GM23338 (cell line): ENCODE results near the gene RNF150. TPM values are rescaled to one million over a fixed set of nuclear protein-coding genes. Genes with fewer than 3 reads are reported as not detected.

Source experiments
- ATAC-seq: fragments of 200-7000 bp; cut with Tn5 transposase; 3 replicates; pipeline ENCODE4 v1.9.1; 2020
- DNase-seq: peaks from one replicate; pipeline ENCODE4 v3.0.0-alpha.2; 2015; ENCODE audit warnings: low spot score
- H2AFZ ChIP-seq: fragments of 200-600 bp; sonication (generic); 2 replicates; pipeline ENCODE4 v1.8.0; 2016; ENCODE audit warnings: antibody characterized with exemption, mild to moderate bottlenecking, moderate library complexity
- H3F3A ChIP-seq: fragments of 200-600 bp; sonication (generic); replicated peaks from 2 replicates; pipeline ENCODE4 v1.8.0; 2017; ENCODE audit warnings: antibody characterized with exemption, mixed run types, low read depth
- H3K27ac ChIP-seq: fragments of 200-600 bp; sonication (generic); 2 replicates; pipeline ENCODE4 v1.6.1; 2016; ENCODE audit warnings: low read depth
- H3K27me3 ChIP-seq: fragments of 200-600 bp; sonication (generic); 2 replicates; pipeline ENCODE4 v1.8.0; 2016; ENCODE audit warnings: mild to moderate bottlenecking, mixed run types, moderate library complexity; ENCODE audit not compliant: insufficient read depth
- H3K36me3 ChIP-seq: fragments of 200-600 bp; sonication (generic); 2 replicates; pipeline ENCODE4 v1.8.0; 2016; ENCODE audit warnings: mild to moderate bottlenecking; ENCODE audit not compliant: insufficient read depth
- H3K4me1 ChIP-seq: fragments of 200-600 bp; sonication (generic); 2 replicates; pipeline ENCODE4 v1.8.0; 2016; ENCODE audit warnings: mild to moderate bottlenecking, moderate library complexity; ENCODE audit not compliant: insufficient read depth
- H3K4me2 ChIP-seq: fragments of 200-600 bp; sonication (generic); 2 replicates; pipeline ENCODE4 v1.7.1; 2017; ENCODE audit warnings: mixed run types
- H3K4me3 ChIP-seq: fragments of 200-600 bp; sonication (generic); 2 replicates; pipeline ENCODE4 v1.6.1; 2016; ENCODE audit warnings: mixed run types
- H3K79me2 ChIP-seq: fragments of 200-600 bp; sonication (generic); replicated peaks from 2 replicates; pipeline ENCODE4 v1.8.0; 2017; ENCODE audit warnings: mild to moderate bottlenecking; ENCODE audit not compliant: insufficient read depth
- H3K9me2 ChIP-seq: fragments of 200-600 bp; sonication (generic); 2 replicates; pipeline ENCODE4 v1.8.0; 2017; ENCODE audit not compliant: insufficient read depth
- H4K20me1 ChIP-seq: fragments of 200-600 bp; sonication (generic); replicated peaks from 2 replicates; pipeline ENCODE4 v1.8.0; 2017; ENCODE audit warnings: mild to moderate bottlenecking; ENCODE audit not compliant: insufficient read depth
- H3K27ac Mint-ChIP-seq: 2 replicates; pipeline ENCODE4 v1.8.0; 2020; ENCODE audit warnings: inconsistent platforms, mild to moderate bottlenecking, moderate library complexity, mixed read lengths
- H3K27me3 Mint-ChIP-seq: 3 replicates; pipeline ENCODE4 v1.8.0; 2022; ENCODE audit warnings: low read depth, mild to moderate bottlenecking, moderate library complexity, mixed read lengths, inconsistent platforms; ENCODE audit not compliant: insufficient read depth, poor library complexity
- H3K36me3 Mint-ChIP-seq: 3 replicates; pipeline ENCODE4 v1.8.0; 2021; ENCODE audit warnings: low read depth, mild to moderate bottlenecking, inconsistent platforms, moderate library complexity, mixed read lengths
- H3K4me1 Mint-ChIP-seq: 3 replicates; pipeline ENCODE4 v1.8.0; 2020; ENCODE audit warnings: mild to moderate bottlenecking, inconsistent platforms, mixed read lengths
- H3K4me3 Mint-ChIP-seq: 3 replicates; pipeline ENCODE4 v1.8.0; 2021; ENCODE audit warnings: moderate library complexity, mild to moderate bottlenecking, inconsistent platforms, mixed read lengths
- H3K9me3 Mint-ChIP-seq: 3 replicates; pipeline ENCODE4 v1.8.0; 2020; ENCODE audit warnings: moderate library complexity, mild to moderate bottlenecking, inconsistent platforms, mixed read lengths
- CREB1 ChIP-seq: fragments of 250-450 bp; sonication (Bioruptor Pico); IDR thresholded peaks from 2 replicates; pipeline ENCODE4 v1.5.0; 2020; ENCODE audit warnings: low read depth, mild to moderate bottlenecking, moderate library complexity
- CTCF ChIP-seq, 2 experiments: fragments of 200-600 bp in 1 of 2; sonication (generic) in 1 of 2; conservative IDR thresholded peaks; 2 replicates each; pipeline versions ENCODE4 v1.5.1 to v1.6.1; 2016 to 2017; ENCODE audit warnings: antibody characterized with exemption in 2 of 2, low read depth in 2 of 2, mild to moderate bottlenecking in 2 of 2, moderate library complexity in 1 of 2
- ETS1 ChIP-seq: IDR thresholded peaks from 2 replicates; pipeline ENCODE4 v1.6.1; 2016; ENCODE audit warnings: antibody characterized with exemption
- EZH2 ChIP-seq: fragments of 200-600 bp; sonication (generic); IDR thresholded peaks from one replicate; pipeline ENCODE4 v1.8.0; 2017; ENCODE audit warnings: antibody characterized with exemption, mild to moderate bottlenecking, low read depth; ENCODE audit not compliant: unreplicated experiment
- EZH2phosphoT487 ChIP-seq: fragments of 200-600 bp; sonication (generic); IDR thresholded peaks from one replicate; pipeline ENCODE4 v1.8.1; 2018; ENCODE audit warnings: antibody characterized with exemption; ENCODE audit not compliant: unreplicated experiment
- JUNB ChIP-seq: IDR thresholded peaks from one replicate; pipeline ENCODE4 v1.6.1; 2016; ENCODE audit warnings: antibody characterized with exemption; ENCODE audit not compliant: unreplicated experiment
- NANOG ChIP-seq: IDR thresholded peaks from 2 replicates; pipeline ENCODE4 v1.6.1; 2016; ENCODE audit warnings: antibody characterized with exemption, borderline replicate concordance
- POLR2AphosphoS5 ChIP-seq: IDR thresholded peaks from 2 replicates; pipeline ENCODE4 v1.6.1; 2016; ENCODE audit warnings: antibody characterized with exemption, low read depth
- REST ChIP-seq: IDR thresholded peaks from one replicate; pipeline ENCODE4 v1.6.1; 2018; ENCODE audit warnings: antibody characterized with exemption; ENCODE audit not compliant: unreplicated experiment
- STAT1 ChIP-seq: IDR thresholded peaks from one replicate; pipeline ENCODE4 v1.6.1; 2016; ENCODE audit warnings: antibody characterized with exemption; ENCODE audit not compliant: unreplicated experiment
- ZNF114 ChIP-seq: fragments of 250-450 bp; sonication (Bioruptor Pico); IDR thresholded peaks from 2 replicates; pipeline ENCODE4 v1.5.0; 2020; ENCODE audit warnings: mild to moderate bottlenecking, moderate library complexity
- ZNF331 ChIP-seq: fragments of 250-450 bp; sonication (Bioruptor Pico); IDR thresholded peaks from 2 replicates; pipeline ENCODE4 v1.5.0; 2020; ENCODE audit warnings: low read depth, mild to moderate bottlenecking, moderate library complexity
- ZNF462 ChIP-seq: fragments of 250-450 bp; sonication (Bioruptor Pico); IDR thresholded peaks from 2 replicates; pipeline ENCODE4 v1.5.0; 2020; ENCODE audit warnings: mild to moderate bottlenecking, moderate library complexity
- polyA plus RNA-seq: library from polyadenylated mRNA; unstranded; fragments of >200 nt; fragmentation: Nextera tagmentation; extraction: Ambion mirVana; gene quantifications from 2 replicates; pipeline ENCODE4 v1.2.1, GENCODE V29; 2016
- total RNA-seq: library from RNA; depleted of rRNA; stranded (reverse); fragments of >200 nt; shearing (Covaris generic); gene quantifications from 2 replicates; pipeline ENCODE4 v1.2.3, GENCODE V29; 2014

The RNF150 gene
- total and polyA plus RNA-seq, 2 experiments from 2014 or later, result 1.3 to 6.1 TPM

GRCh38 chr4:140849526-140849925, 283.7 kb downstream of the RNF150 start (continued):
- no peak for TF ChIP-seq ZNF114

- Mint-ChIP-seq H3K36me3 (no peaks in the 10 kb centered on the region), H3K27ac (no peak overlapping the region), H3K27me3 (no peaks in the 10 kb centered on the region), H3K9me3 (no peaks in the 10 kb centered on the region; the same call in 2 of the 3 replicates), H3K4me3 (no peak overlapping the region), H3K4me1 (no peaks in the 10 kb centered on the region)
- Histone ChIP-seq H3K4me2 (no peak overlapping the region), H3F3A (no peaks in the 10 kb centered on the region), H3K36me3 (no peaks in the 10 kb centered on the region), H3K4me1 (no peaks in the 10 kb centered on the region), H3K4me3 (no peak overlapping the region), H4K20me1 (no peaks in the 10 kb centered on the region), H3K79me2 (no peaks in the 10 kb centered on the region), H2AFZ (no peak overlapping the region), H3K27ac (no peak overlapping the region), H3K27me3 (no peaks in the 10 kb centered on the region), H3K9me2 (no peaks in the 10 kb centered on the region)
- DNase-seq (no peak), ATAC-seq (no peak)
- TF ChIP-seq EZH2phosphoT487 (no peak), ETS1 (no peak), ZNF114 (no peak), CTCF (conservative IDR thresholded peaks at IDR 0.05; ENCODE audit: low read depth in 2 of 2) (no peak), ZNF331 (no peak), EZH2 (no peak), STAT1 (no peak), ZNF462 (CRISPR knock-in tag) (no peak), POLR2AphosphoS5 (no peak), JUNB (no peak), CREB1 (CRISPR knock-in tag) (no peak), REST (no peak), NANOG (no peak)
Measured at GRCh38 chr4:140846736-140847135, 286.5 kb downstream of the RNF150 start.
